Measurements from ENCODE around the gene HLA-E.

Gene HLA-E

GRCh38 chr6:30489081-30490025 is at the start of gene HLA-E:
Gene HLA-E, plus strand, starts transcription at chr6:30489509. Its CDS starts 23 bp downstream, at chr6:30489532.
- Mint-ChIP-seq H3K4me1 (peaks cover 55% of the 10 kb centered on the region), H3K27me3 (no peaks in the 10 kb centered on the region), H3K36me3 (ENCODE audit: low read depth) (peaks cover 50% of the 10 kb centered on the region), H3K4me3 (peak within 1 kb of the TSS; percentile 95), H3K9me3 (no peaks in the 10 kb centered on the region), H3K27ac (peak within 1 kb of the TSS; percentile 91)
- peak; percentile 83 for DNase-seq
- ATAC-seq, result peak; percentile 74

- no peak for DNase-seq
- peaks cover 11% of the 10 kb centered on the region for H3K4me1 Mint-ChIP-seq
Observed at GRCh38 chr6:30441171-30441570, 48.1 kb upstream of the HLA-E start.

GRCh38 chr6:30443657-30444450 is 45.5 kb upstream of the HLA-E start:
- no peak overlapping the region for H3K27ac Mint-ChIP-seq
- no peak for DNase-seq
- no peaks in the 10 kb centered on the region for H3K36me3 Mint-ChIP-seq (ENCODE audit: low read depth)
- H3K9me3 Mint-ChIP-seq, result no peaks in the 10 kb centered on the region
- H3K4me1 Mint-ChIP-seq, result peaks cover 11% of the 10 kb centered on the region
- H3K27me3 Mint-ChIP-seq, result peaks cover 86% of the 10 kb centered on the region
- peak overlapping the region; percentile 9 for H3K4me3 Mint-ChIP-seq
- peak; percentile 48 for ATAC-seq

More at GRCh38 chr6:30441171-30441570, 48.1 kb upstream of the HLA-E start:
- peak; percentile 62 for ATAC-seq
- H3K27ac Mint-ChIP-seq, result no peak overlapping the region
- no peak overlapping the region for H3K4me3 Mint-ChIP-seq
- H3K27me3 Mint-ChIP-seq, result peaks cover 75% of the 10 kb centered on the region
- H3K36me3 Mint-ChIP-seq (ENCODE audit: low read depth), result no peaks in the 10 kb centered on the region
- H3K9me3 Mint-ChIP-seq, result no peaks in the 10 kb centered on the region

GRCh38 chr6:30444451-30444742 is 44.9 kb upstream of the HLA-E start:
- Mint-ChIP-seq H3K27me3 (peaks cover 88% of the 10 kb centered on the region), H3K4me1 (peaks cover 11% of the 10 kb centered on the region), H3K27ac (no peak overlapping the region), H3K4me3 (no peak overlapping the region), H3K9me3 (no peaks in the 10 kb centered on the region), H3K36me3 (ENCODE audit: low read depth) (no peaks in the 10 kb centered on the region)
- ATAC-seq, result no peak
- no peak for DNase-seq

GRCh38 chr6:30446259-30446658 is 43.0 kb upstream of the HLA-E start:
- H3K9me3 Mint-ChIP-seq, result no peaks in the 10 kb centered on the region
- H3K4me1 Mint-ChIP-seq, result peaks cover 22% of the 10 kb centered on the region
- no peak for ATAC-seq
- H3K27ac Mint-ChIP-seq, result no peak overlapping the region
- no peaks in the 10 kb centered on the region for H3K36me3 Mint-ChIP-seq (ENCODE audit: low read depth)
- DNase-seq, result no peak
- peaks cover 90% of the 10 kb centered on the region for H3K27me3 Mint-ChIP-seq
- no peak overlapping the region for H3K4me3 Mint-ChIP-seq

GRCh38 chr6:30447237-30447636 is 42.1 kb upstream of the HLA-E start:
- no peaks in the 10 kb centered on the region for H3K9me3 Mint-ChIP-seq
- no peak for DNase-seq
- ATAC-seq, result no peak
- peaks cover 91% of the 10 kb centered on the region for H3K27me3 Mint-ChIP-seq
- no peak overlapping the region for H3K4me3 Mint-ChIP-seq
- no peak overlapping the region for H3K27ac Mint-ChIP-seq
- H3K36me3 Mint-ChIP-seq (ENCODE audit: low read depth), result no peaks in the 10 kb centered on the region
- peaks cover 32% of the 10 kb centered on the region for H3K4me1 Mint-ChIP-seq

- Mint-ChIP-seq H3K4me1 (peaks cover 32% of the 10 kb centered on the region), H3K27me3 (peaks cover 93% of the 10 kb centered on the region), H3K36me3 (ENCODE audit: low read depth) (no peaks in the 10 kb centered on the region), H3K9me3 (no peaks in the 10 kb centered on the region), H3K27ac (no peak overlapping the region), H3K4me3 (peak overlapping the region; percentile 42)
- DNase-seq (no peak), ATAC-seq (peak; percentile 14)
Observed at GRCh38 chr6:30450548-30450908, 38.8 kb upstream of the HLA-E start.

- Mint-ChIP-seq H3K4me1 (peaks cover 32% of the 10 kb centered on the region), H3K4me3 (peak overlapping the region; percentile 42), H3K27ac (no peak overlapping the region), H3K27me3 (peaks cover 93% of the 10 kb centered on the region), H3K36me3 (ENCODE audit: low read depth) (no peaks in the 10 kb centered on the region), H3K9me3 (no peaks in the 10 kb centered on the region)
- peak; percentile 43 for DNase-seq
- ATAC-seq, result peak; percentile 65
Observed at GRCh38 chr6:30450909-30451841, 38.1 kb upstream of the HLA-E start.

- Mint-ChIP-seq H3K27me3 (peaks cover 90% of the 10 kb centered on the region), H3K36me3 (ENCODE audit: low read depth) (no peaks in the 10 kb centered on the region), H3K9me3 (no peaks in the 10 kb centered on the region), H3K4me1 (peaks cover 32% of the 10 kb centered on the region), H3K4me3 (no peak overlapping the region), H3K27ac (no peak overlapping the region)
- ATAC-seq (no peak), DNase-seq (no peak)
Observed at GRCh38 chr6:30452736-30453507, 36.4 kb upstream of the HLA-E start.

GRCh38 chr6:30453508-30454116 is 35.7 kb upstream of the HLA-E start:
- H3K27me3 Mint-ChIP-seq, result peaks cover 90% of the 10 kb centered on the region
- H3K4me1 Mint-ChIP-seq, result peaks cover 32% of the 10 kb centered on the region
- H3K27ac Mint-ChIP-seq, result no peak overlapping the region
- no peaks in the 10 kb centered on the region for H3K9me3 Mint-ChIP-seq
- DNase-seq (peak; percentile 94), ATAC-seq (peak; percentile 85)
- no peak overlapping the region for H3K4me3 Mint-ChIP-seq
- H3K36me3 Mint-ChIP-seq (ENCODE audit: low read depth), result no peaks in the 10 kb centered on the region

- no peak overlapping the region for H3K27ac Mint-ChIP-seq
- peaks cover 6% of the 10 kb centered on the region for H3K4me1 Mint-ChIP-seq
- peaks cover 7% of the 10 kb centered on the region for H3K36me3 Mint-ChIP-seq (ENCODE audit: low read depth)
- DNase-seq, result no peak
- no peak for ATAC-seq
- H3K9me3 Mint-ChIP-seq, result peaks cover 15% of the 10 kb centered on the region
- no peak overlapping the region for H3K4me3 Mint-ChIP-seq
- peaks cover 94% of the 10 kb centered on the region for H3K27me3 Mint-ChIP-seq
Observed at GRCh38 chr6:30459145-30459544, 30.2 kb upstream of the HLA-E start.

GRCh38 chr6:30461055-30461454 is 28.3 kb upstream of the HLA-E start:
- DNase-seq (no peak), ATAC-seq (no peak)
- no peak overlapping the region for H3K27ac Mint-ChIP-seq
- H3K36me3 Mint-ChIP-seq (ENCODE audit: low read depth), result peaks cover 7% of the 10 kb centered on the region
- H3K27me3 Mint-ChIP-seq, result peaks cover 92% of the 10 kb centered on the region
- peaks cover 15% of the 10 kb centered on the region for H3K9me3 Mint-ChIP-seq
- H3K4me1 Mint-ChIP-seq, result peaks cover 15% of the 10 kb centered on the region
- H3K4me3 Mint-ChIP-seq, result no peak overlapping the region

- Mint-ChIP-seq H3K27ac (no peak overlapping the region), H3K4me3 (no peak overlapping the region), H3K27me3 (peaks cover 91% of the 10 kb centered on the region), H3K9me3 (peaks cover 15% of the 10 kb centered on the region), H3K36me3 (ENCODE audit: low read depth) (peaks cover 7% of the 10 kb centered on the region), H3K4me1 (peaks cover 25% of the 10 kb centered on the region)
- DNase-seq (no peak), ATAC-seq (no peak)
Observed at GRCh38 chr6:30462482-30462881, 26.8 kb upstream of the HLA-E start.

Data from activated naive CD8-positive, alpha-beta T cell treated with anti-CD3 and anti-CD28 coated beads, Interleukin-2, amount 50 U/mL, for 24 hours (primary cell).